GM20431 (cell line): Measurements from ENCODE around the gene RIT2.

ENCODE experiments used
- in situ Hi-C: fragments of 300-500 bp; cut with MseI, MboI; formaldehyde crosslinking; loops from one replicate; pipeline ENCODE4 v1.15.0; 2020; ENCODE audit warnings: low sequenced_read_pairs; ENCODE audit not compliant: unreplicated experiment

RIT2 gene

GRCh38 chr18:43017622-43018021 is 97.9 kb downstream of the RIT2 start:
- in situ Hi-C loops, result no loop called here

GRCh38 chr18:43013486-43013885 is 102.0 kb downstream of the RIT2 start:
- in situ Hi-C loops, result no loop called here

- in situ Hi-C loops, result no loop called here
Observed at GRCh38 chr18:43012951-43013350, 102.5 kb downstream of the RIT2 start.

GRCh38 chr18:43010611-43011010 is 104.9 kb downstream of the RIT2 start:
- in situ Hi-C loops, result no loop called here

DNA sequence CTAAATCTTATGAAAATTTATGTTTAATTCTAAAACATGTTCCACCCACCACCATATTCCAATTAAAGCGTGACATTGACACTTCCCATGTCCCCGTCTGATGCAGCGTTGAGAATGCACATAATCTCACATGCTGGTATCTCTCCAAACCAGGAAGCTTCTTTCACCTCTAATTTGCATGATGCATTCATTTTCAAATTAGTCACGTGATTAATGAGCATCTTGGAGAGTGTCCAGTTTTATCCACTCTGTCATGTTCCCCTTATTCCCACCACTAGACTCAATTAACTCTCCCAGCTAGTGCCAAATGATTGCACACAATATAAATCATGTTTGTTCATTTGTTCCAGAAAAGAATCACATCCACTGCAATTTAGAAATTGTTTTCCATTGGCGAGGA is 105.8 kb downstream of the RIT2 start:
- in situ Hi-C loops, result no loop called here

- in situ Hi-C loops, result no loop called here
Observed at GRCh38 chr18:43007365-43007764, 108.1 kb downstream of the RIT2 start.

- in situ Hi-C loops, result no loop called here
Observed at GRCh38 chr18:43004421-43004820, 111.1 kb downstream of the RIT2 start.

- in situ Hi-C loops, result no loop called here
Observed at GRCh38 chr18:43001821-43002220, 113.7 kb downstream of the RIT2 start.

- in situ Hi-C loops, result no loop called here
Observed at GRCh38 chr18:42996824-42997223, 118.7 kb downstream of the RIT2 start.

DNA sequence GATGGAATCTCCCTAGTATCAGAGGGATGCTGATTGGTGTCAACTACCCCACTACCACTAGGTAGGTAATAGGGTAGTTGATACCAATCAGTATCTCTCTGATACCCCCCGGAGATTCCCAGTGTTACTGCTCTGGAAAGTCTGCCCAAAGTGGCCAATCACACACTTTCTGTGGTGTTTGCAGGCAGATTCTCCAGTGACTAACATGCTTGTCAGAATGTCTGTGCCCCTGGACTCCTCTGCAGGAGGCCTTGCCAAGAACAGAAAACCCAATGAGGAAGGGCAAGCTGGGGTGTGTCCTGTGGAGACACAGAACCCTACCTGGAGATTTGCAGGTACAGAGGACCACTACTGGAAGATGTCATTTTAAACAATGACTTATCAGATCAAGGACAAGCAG is 135.1 kb downstream of the RIT2 start:
- in situ Hi-C loops, result no loop called here

- in situ Hi-C loops, result no loop called here
Observed at GRCh38 chr18:42977982-42978637, 137.4 kb downstream of the RIT2 start.

- in situ Hi-C loops, result no loop called here
Observed at GRCh38 chr18:42976869-42977590, 138.5 kb downstream of the RIT2 start.

GRCh38 chr18:42969366-42969765 is 146.1 kb downstream of the RIT2 start:
- in situ Hi-C loops, result no loop called here

DNA sequence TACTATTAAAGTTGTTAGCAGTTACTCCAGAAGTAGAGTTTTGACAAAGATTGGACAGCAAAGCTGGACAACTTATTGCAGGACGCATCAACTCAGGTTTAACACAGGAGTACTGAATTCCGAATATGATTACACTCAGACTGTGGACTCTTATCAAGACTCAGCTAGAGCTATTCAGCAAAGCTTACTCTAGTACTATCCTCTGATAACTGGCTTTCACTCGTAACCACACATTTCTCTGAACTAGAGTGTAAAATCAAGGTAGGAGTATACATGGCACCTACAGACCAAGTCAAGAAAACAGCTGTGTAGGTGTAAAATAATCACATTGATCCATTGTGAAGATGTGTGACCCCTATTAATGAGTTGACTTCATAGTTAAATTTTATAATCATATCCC is 154.2 kb downstream of the RIT2 start:
- in situ Hi-C loops, result no loop called here

DNA sequence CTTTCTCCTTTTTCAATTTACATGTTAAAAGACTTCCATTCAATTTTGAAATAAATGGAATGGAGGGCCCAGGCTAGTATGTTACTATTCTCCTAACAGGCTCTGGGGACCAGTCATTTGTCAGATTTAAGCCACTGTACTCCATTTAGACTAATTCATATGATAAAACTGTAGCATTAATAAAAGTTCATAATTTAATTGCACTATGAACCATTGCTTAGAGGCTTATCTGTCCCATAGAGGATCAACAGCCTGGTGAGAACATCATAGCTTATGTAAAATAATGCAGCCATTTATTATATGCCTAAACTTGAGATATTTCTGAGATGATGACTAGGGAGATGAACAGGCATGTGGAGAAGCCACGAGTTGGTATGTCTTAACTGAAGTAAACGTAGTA is 156.0 kb downstream of the RIT2 start:
- in situ Hi-C loops, result no loop called here

DNA sequence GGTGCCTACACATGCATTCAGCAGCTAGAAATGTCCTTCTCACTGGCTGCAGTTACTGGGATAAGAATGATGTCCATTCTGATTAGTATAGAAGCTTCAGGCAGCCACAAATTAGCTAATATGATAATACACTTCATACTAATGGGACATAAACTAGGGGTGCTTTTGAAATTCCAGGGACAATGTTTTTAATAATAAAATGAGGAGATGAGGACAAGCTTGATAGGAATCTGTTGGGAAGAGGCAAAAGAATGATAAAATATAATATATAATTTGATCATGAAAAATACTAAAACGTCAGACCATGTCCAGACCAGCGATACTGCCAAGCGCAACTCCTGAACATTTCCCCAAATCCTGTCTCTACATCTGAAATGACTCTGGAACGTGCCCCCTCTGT is 157.1 kb downstream of the RIT2 start:
- in situ Hi-C loops, result no loop called here

GRCh38 chr18:42956287-42956686 is 159.2 kb downstream of the RIT2 start:
- in situ Hi-C loops, result no loop called here

DNA sequence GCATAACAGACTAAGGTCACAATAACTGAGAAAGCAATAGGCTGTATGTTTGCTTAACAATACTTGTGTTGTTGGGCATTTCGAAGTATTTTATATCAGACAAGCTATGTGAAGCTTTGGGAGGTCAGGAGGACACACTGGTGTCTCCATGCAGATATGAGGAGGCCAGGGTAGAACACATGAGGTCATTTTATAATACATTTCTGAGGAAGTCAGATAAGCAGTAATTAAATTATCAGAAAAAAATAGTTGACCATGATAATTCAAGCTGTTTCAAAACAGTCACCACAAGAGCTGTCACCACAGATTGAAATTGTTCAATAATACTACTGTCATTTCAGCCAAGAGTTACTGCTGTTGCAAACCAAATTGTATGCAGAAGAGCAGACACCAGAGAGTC is 160.6 kb downstream of the RIT2 start:
- in situ Hi-C loops, result no loop called here

DNA sequence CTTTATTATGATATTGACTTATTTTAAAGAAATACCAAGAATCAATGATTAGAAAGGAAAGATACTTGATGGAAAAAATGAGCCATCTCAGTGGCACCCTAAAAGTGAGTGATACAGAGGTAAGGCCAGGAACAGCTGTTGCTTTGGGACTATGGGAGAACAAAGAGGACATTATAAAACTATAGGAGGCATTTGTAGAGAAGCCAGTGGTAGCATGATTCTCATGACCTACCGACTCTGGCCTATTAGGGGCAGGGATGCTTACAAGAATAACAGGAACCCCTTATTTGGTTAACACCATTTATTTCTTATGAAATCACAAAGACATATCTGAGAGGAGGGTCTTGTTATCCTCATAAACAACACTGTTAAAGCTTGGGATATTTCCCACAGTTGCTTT is 162.2 kb downstream of the RIT2 start:
- in situ Hi-C loops, result no loop called here

- in situ Hi-C loops, result no loop called here
Observed at GRCh38 chr18:42950732-42951131, 164.8 kb downstream of the RIT2 start.

DNA sequence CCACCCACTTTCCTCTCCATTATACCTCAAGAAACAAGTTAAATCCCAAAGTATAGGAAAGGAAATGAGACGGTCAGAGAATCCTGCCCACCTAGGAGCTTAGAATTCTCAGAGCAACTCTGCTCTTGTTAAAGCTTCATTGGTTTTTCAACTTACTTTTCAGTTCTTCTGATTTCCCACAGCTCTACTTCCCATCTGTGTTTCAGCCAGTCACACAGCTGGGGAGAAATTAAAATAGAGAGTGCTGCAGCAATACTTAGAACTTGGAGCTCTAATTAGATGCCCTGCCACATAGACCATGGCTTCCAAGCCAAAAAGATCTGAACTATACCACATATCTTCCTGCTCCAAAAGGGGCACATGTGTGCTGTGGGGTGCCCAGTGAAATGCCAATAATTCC is 166.7 kb downstream of the RIT2 start:
- in situ Hi-C loops, result no loop called here

DNA sequence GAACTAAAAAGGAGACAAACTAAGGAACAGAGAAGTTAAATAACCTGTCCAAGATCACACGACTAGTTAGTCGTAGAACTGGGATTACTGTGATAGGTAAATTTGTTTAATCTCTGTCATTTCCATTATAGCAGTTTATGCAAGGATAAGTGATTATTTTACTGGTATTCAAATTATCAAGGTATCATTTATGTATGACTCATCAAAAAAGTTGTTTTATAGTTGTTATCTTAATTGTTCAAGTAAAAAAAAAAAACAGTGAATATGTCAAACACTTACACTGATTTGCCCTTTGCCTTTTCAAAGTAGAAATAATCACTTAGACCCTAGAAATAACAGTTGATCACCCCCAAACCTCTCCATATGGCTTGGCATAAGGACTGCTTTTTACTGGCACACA is 173.6 kb downstream of the RIT2 start:
- in situ Hi-C loops, result no loop called here
